Kidney epithelial cell (primary cell): ENCODE results near the gene CHN1. TPM values are rescaled to one million over a fixed set of nuclear protein-coding genes. Genes with fewer than 3 reads are reported as not detected.

ENCODE experiments used
- DNase-seq: peaks from one replicate; pipeline ENCODE4 v3.0.0-alpha.2; 2010; ENCODE audit warnings: low read depth
- H3K27me3 ChIP-seq: 2 replicates; pipeline ENCODE4 v1.6.0; 2011; ENCODE audit warnings: low read length; ENCODE audit not compliant: control insufficient read depth, insufficient read depth
- H3K36me3 ChIP-seq: 2 replicates; pipeline ENCODE4 v1.5.1; 2011; ENCODE audit warnings: low read length; ENCODE audit not compliant: control insufficient read depth, insufficient read depth
- H3K4me3 ChIP-seq: 2 replicates; pipeline ENCODE4 v1.5.1; 2011; ENCODE audit warnings: low read depth, mild to moderate bottlenecking, control low read depth, low read length
- total RNA-seq: library from RNA; depleted of rRNA; stranded (reverse); fragments of >200 nt; gene quantifications from 2 replicates; pipeline ENCODE4 v1.2.3, GENCODE V29; 2015
- TF ChIP-seq, protein P1 (sequence below): IDR thresholded peaks from 2 replicates; pipeline ENCODE4 v1.5.1; 2011; ENCODE audit warnings: mild to moderate bottlenecking, moderate library complexity, low read length, control low read depth, inconsistent platforms; ENCODE audit not compliant: insufficient read depth, poor library complexity, severe bottlenecking

The CHN1 gene
- total RNA-seq, 1 donor from 2014 or later: 19.3 TPM

DNA sequence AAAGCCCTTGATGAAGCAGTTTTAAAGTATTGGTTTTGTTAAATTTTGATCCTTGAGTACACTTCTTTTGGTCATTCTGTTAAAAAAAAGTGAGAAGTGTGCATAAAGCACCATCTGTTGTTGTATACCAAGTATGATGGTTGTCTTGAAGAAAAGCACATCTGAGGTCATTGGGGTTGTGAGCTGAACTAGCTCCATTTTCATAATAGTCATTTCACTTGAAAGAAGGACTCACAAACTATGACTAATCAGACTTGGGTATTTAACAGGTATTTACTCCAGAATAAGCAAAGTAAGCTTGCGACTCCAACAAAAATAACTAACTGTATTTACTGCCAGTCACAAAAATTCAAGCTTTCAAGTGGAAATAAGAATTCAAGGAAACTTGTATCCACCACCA lies 35.1 kb downstream of the CHN1 start:
- no peak for DNase-seq
- Histone ChIP-seq H3K36me3 (no peaks in the 10 kb centered on the region), H3K27me3 (no peaks in the 10 kb centered on the region), H3K4me3 (no peak overlapping the region)
- TF ChIP-seq, protein P1, sequence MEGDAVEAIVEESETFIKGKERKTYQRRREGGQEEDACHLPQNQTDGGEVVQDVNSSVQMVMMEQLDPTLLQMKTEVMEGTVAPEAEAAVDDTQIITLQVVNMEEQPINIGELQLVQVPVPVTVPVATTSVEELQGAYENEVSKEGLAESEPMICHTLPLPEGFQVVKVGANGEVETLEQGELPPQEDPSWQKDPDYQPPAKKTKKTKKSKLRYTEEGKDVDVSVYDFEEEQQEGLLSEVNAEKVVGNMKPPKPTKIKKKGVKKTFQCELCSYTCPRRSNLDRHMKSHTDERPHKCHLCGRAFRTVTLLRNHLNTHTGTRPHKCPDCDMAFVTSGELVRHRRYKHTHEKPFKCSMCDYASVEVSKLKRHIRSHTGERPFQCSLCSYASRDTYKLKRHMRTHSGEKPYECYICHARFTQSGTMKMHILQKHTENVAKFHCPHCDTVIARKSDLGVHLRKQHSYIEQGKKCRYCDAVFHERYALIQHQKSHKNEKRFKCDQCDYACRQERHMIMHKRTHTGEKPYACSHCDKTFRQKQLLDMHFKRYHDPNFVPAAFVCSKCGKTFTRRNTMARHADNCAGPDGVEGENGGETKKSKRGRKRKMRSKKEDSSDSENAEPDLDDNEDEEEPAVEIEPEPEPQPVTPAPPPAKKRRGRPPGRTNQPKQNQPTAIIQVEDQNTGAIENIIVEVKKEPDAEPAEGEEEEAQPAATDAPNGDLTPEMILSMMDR: no peak

DNA sequence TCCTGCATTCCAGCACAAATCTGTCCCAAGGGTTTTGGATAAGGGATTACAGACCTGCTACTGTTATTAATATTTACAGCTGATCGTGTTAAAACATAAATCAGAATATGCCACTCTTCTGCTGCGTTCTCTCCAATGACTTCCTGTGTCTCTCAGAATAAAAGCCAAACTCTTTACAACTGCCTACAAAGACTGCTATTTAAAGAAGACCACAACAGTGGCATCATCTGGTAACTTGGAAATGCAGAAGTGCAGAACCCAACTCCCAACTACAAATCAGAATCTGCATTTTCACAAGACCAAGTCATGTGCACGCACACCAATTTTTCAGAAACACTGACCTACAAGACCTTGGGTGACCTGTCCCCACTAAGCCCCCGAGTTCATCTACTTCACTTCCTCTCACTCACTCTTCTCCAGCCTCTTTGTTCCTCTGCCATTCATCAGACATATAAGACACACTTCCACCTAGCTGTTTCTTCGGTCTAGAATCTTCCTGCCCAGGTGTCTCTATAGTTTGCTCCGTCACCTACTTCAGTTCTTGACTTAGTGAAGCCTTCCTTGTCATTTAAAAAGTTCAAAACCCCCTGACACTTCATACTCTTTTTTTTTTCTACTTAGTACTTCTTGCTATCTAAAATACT lies 36.0 kb downstream of the CHN1 start:
- TF ChIP-seq, protein P1: no peak

DNA sequence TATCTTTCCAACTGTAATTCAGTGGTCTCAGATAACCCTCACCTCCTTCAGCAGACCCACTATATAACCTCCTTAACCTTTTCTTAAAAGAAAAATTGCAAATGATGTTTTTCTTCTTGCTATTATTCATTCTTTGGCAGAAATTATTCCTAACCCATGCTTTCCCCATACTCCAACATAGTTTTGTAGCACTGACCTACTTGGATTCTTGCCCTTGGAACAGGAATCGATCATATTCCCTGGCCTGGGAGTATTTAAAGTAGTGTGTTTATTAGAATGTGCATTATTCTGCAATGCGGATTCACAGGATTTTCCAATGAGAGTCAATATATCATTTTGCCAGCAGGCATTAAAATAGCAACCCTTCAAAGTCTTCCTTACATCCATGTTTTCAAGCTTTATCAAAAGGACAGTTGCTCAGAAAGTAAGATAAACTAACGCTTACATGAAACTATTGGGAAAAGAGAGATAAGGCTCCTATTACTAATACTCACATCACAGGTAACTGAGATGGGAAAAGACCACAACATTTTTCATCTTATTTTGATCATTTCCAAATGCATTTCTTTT lies 37.4 kb downstream of the CHN1 start:
- H3K36me3 ChIP-seq: no peaks in the 10 kb centered on the region
- DNase-seq: no peak
- TF ChIP-seq, protein P1: no peak
- H3K27me3 ChIP-seq: no peaks in the 10 kb centered on the region
- H3K4me3 ChIP-seq: no peak overlapping the region

More for the DNA sequence above, 36.0 kb downstream of the CHN1 start:
- Histone ChIP-seq H3K36me3 (no peaks in the 10 kb centered on the region), H3K27me3 (no peaks in the 10 kb centered on the region), H3K4me3 (no peak overlapping the region)
- DNase-seq: no peak

DNA sequence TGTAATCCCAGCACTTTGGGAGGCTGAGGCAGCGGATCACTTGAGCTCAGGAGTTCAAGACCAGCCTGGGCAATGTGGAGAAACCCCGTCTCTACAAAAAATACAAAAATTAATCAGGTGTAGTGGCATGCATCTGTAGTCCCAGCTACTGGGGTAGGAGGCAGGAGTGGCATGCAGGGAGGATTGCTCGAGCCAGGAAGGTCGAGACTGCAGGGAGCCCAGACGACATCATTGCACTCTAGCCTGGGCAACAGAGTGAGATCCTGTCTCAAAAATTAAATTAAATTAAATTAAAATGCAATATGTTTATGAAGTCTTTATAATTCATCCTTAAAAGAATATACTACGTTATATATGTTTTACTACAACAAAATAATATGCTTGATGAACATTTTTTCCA lies 38.1 kb downstream of the CHN1 start:
- Histone ChIP-seq H3K36me3 (no peaks in the 10 kb centered on the region), H3K27me3 (no peaks in the 10 kb centered on the region), H3K4me3 (no peak overlapping the region)
- TF ChIP-seq, protein P1: no peak
- DNase-seq: no peak

DNA sequence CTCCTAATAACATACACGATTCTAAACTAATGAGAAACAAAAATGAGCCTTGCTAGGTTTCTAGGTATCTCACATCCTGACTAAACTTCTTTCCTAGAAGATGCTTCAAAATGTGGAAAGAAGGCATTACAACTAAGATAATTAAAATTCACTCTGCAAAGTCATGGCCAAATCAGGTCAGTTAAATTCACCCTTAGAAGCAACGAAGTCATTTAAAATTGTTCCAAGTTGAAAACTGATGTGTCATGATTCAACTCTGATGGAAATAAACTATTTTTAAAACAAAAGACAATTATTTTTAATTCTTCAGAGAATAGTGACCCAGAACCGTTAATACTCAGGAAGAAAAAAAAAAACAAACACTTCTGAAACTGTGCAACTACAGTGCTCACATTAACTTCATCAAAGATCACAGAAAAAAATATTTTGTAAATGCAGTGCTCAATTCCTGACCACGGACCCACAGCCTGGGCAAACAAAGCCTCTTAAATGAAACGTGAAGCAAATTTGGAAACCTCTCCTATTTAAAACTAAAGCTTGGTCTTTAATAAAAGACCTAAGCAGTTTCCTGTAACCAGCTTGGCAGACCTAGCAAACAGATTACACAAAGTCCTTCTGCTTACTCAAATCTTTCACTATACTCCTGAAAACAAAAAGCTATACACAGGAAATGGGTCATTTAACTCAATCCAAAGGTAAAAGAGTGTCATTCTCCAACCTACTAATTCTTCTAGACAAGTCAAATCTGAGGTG lies 39.0 kb downstream of the CHN1 start:
- DNase-seq: no peak
- no peaks in the 10 kb centered on the region for H3K27me3 ChIP-seq
- TF ChIP-seq, protein P1: no peak
- no peak overlapping the region for H3K4me3 ChIP-seq
- H3K36me3 ChIP-seq: no peaks in the 10 kb centered on the region
